ENCODE results near the gene TTK. TPM values are rescaled to one million over a fixed set of nuclear protein-coding genes. Genes with fewer than 3 reads are reported as not detected.
"Not testable (repeated sequence)": the region's sequence is repeated elsewhere in the genome, so short reads cannot be mapped to it uniquely, and the experiment has no call there.

Gene TTK
- total RNA-seq, 1 experiment from 2014 or later = 82.3 TPM

- Histone ChIP-seq H3K27ac (no peak overlapping the region), H3K9me3 (replicated peaks) (no peaks in the 10 kb centered on the region), H3K27me3 (replicated peaks) (no peaks in the 10 kb centered on the region; the same call in 1 of the 2 replicates), H3K36me3 (peaks cover 9% of the 10 kb centered on the region), H3K4me3 (no peak overlapping the region), H3K4me1 (replicated peaks) (peaks cover 16% of the 10 kb centered on the region)
- no peak for DNase-seq (ENCODE audit: low read depth in 1 of 2, low spot score in 2 of 2)
These were observed 3.1 kb upstream of the TTK start for GRCh38 chr6:80001337-80001736.

GRCh38 chr6:80003826-80004172, 650 bp upstream of the TTK start:
- no peaks in the 10 kb centered on the region for H3K9me3 ChIP-seq (replicated peaks)
- no peaks in the 10 kb centered on the region; the same call in 1 of the 2 replicates for H3K27me3 ChIP-seq (replicated peaks)
- peak overlapping the region; percentile 56 for H3K4me3 ChIP-seq
- H3K4me1 ChIP-seq (replicated peaks) = peaks cover 19% of the 10 kb centered on the region
- peak overlapping the region; percentile 84 for H3K27ac ChIP-seq
- no peak for DNase-seq (ENCODE audit: low read depth in 1 of 2, low spot score in 2 of 2)
- peaks cover 29% of the 10 kb centered on the region for H3K36me3 ChIP-seq

GRCh38 chr6:80005406-80005805, 957 bp downstream of the TTK start:
- Histone ChIP-seq H3K9me3 (replicated peaks) (no peaks in the 10 kb centered on the region), H3K36me3 (peaks cover 45% of the 10 kb centered on the region), H3K27ac (peak overlapping the region; percentile 84), H3K4me1 (replicated peaks) (peaks cover 19% of the 10 kb centered on the region), H3K4me3 (peak overlapping the region; percentile 56), H3K27me3 (replicated peaks) (no peaks in the 10 kb centered on the region)
- no peak for DNase-seq (ENCODE audit: low read depth in 1 of 2, low spot score in 2 of 2)

GRCh38 chr6:80006541-80006940, 2.1 kb downstream of the TTK start:
- H3K36me3 ChIP-seq = peaks cover 57% of the 10 kb centered on the region
- H3K4me3 ChIP-seq = no peak overlapping the region
- H3K27me3 ChIP-seq (replicated peaks) = no peaks in the 10 kb centered on the region
- DNase-seq (ENCODE audit: low read depth in 1 of 2, low spot score in 2 of 2) = no peak
- no peak overlapping the region for H3K27ac ChIP-seq
- H3K4me1 ChIP-seq (replicated peaks) = peaks cover 19% of the 10 kb centered on the region
- H3K9me3 ChIP-seq (replicated peaks) = no peaks in the 10 kb centered on the region

- Histone ChIP-seq H3K27me3 (replicated peaks) (no peaks in the 10 kb centered on the region), H3K36me3 (peaks cover 85% of the 10 kb centered on the region), H3K9me3 (replicated peaks) (no peaks in the 10 kb centered on the region), H3K4me3 (no peak overlapping the region), H3K27ac (no peak overlapping the region), H3K4me1 (replicated peaks) (peaks cover 12% of the 10 kb centered on the region)
- no peak for DNase-seq (ENCODE audit: low read depth in 1 of 2, low spot score in 2 of 2)
These were observed 5.1 kb downstream of the TTK start for GRCh38 chr6:80009531-80009930.

GRCh38 chr6:80010288-80010687, 5.8 kb downstream of the TTK start:
- DNase-seq (ENCODE audit: low read depth in 1 of 2, low spot score in 2 of 2) = no peak
- H3K27ac ChIP-seq = no peak overlapping the region
- peaks cover 89% of the 10 kb centered on the region for H3K36me3 ChIP-seq
- H3K9me3 ChIP-seq (replicated peaks) = no peaks in the 10 kb centered on the region
- H3K4me1 ChIP-seq (replicated peaks) = peaks cover 11% of the 10 kb centered on the region
- no peaks in the 10 kb centered on the region for H3K27me3 ChIP-seq (replicated peaks)
- H3K4me3 ChIP-seq = no peak overlapping the region

DNA sequence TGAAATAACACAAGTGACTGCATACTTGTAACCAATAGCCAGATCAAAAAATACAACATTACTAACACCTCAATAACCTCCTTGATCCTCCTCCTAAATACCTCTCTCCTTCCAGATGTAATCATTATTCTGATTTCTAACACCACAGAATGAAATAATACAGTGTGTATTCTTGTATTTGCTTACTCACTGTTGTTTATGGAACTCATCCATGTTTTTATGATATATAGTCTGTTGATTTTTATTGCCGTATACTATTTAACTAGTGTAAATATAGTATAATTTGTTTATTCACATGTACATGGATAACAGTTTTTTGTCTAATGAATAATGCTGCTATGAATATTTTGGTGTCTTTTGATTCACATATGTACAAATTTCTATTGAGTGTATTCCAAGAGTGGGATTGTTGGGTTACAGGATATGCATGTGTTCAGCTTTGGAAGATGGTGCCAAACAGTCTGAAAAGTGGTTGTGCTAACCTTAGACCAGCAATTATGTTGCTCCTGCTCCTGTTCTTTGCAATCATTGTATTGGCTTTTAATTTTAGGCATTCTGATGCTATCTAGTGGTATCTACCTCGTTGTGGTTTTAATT, 11.5 kb downstream of the TTK start:
- no peaks in the 10 kb centered on the region for H3K9me3 ChIP-seq (replicated peaks)
- H3K27me3 ChIP-seq (replicated peaks) = no peaks in the 10 kb centered on the region
- H3K4me3 ChIP-seq = no peak overlapping the region
- no peaks in the 10 kb centered on the region for H3K4me1 ChIP-seq (replicated peaks)
- no peak for DNase-seq (ENCODE audit: low read depth in 1 of 2, low spot score in 2 of 2)
- H3K27ac ChIP-seq = no peak overlapping the region
- peaks cover 77% of the 10 kb centered on the region for H3K36me3 ChIP-seq

DNA sequence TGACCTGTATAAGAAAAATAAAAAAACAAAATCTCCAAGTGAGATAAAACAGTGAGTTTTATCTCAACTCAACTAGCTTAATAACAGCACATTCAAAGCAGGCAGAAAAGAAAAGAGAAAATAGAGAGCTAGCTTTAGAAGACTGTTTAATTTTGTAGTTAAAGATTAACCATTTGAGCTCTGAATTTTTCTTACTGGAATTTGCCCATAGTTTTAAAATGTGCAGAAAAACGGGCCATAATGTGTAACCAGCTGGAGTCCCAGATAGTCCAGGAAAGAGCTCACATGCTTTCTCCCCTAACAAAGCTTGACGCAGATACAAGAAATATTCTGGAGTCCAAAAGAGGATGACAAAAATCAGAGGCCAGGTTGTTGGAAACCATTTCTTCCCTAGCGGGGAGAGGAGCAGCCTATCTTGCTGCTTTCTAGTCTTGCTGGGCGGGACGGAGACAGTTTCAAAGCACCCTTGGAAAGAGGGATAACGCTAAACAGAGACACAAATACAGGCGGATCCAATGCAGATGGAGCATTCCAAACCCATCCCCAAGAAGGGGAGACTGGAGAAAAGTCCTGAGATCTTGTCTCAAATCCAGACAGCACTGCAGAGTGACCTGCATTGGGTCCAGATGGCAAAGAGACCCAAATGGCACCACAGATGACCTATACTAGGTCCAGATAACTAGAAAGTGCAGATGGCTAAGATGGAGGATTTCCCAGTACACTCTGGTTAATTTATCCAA, 16.1 kb downstream of the TTK start:
- Histone ChIP-seq H3K9me3 (replicated peaks) (no peaks in the 10 kb centered on the region), H3K27ac (no peak overlapping the region), H3K4me1 (replicated peaks) (no peaks in the 10 kb centered on the region; the same call in 1 of the 2 replicates), H3K27me3 (replicated peaks) (no peaks in the 10 kb centered on the region), H3K4me3 (no peak overlapping the region), H3K36me3 (peaks cover 67% of the 10 kb centered on the region)
- DNase-seq (ENCODE audit: low read depth in 1 of 2, low spot score in 2 of 2) = no peak

- Histone ChIP-seq H3K27me3 (replicated peaks) (no peaks in the 10 kb centered on the region), H3K9me3 (replicated peaks) (no peaks in the 10 kb centered on the region), H3K4me3 (no peak overlapping the region), H3K36me3 (peaks cover 62% of the 10 kb centered on the region), H3K27ac (no peak overlapping the region), H3K4me1 (replicated peaks) (no peaks in the 10 kb centered on the region; the same call in 1 of the 2 replicates)
- DNase-seq (ENCODE audit: low read depth in 1 of 2, low spot score in 2 of 2) = no peak
These were observed 16.7 kb downstream of the TTK start for GRCh38 chr6:80021131-80021530.

DNA sequence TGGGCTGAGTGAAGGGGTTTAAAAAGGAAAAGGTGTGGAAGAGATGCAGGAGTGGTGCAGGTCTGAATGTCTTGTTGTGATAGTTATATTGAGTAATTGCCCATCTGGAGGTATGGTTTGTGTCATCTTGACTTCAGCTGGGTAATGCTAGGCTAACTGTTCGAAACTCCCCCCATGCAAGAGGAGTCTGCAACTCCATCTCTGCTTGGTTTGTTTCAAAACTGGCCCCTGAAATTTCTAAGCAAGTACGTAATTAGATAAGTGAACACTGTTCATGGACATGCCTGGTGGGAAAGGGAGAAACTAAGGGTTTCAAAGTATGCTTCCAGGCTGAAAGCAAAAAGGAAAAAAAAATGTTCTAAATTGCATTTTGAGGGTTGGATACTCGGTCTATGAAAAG, 17.1 kb downstream of the TTK start:
- peaks cover 61% of the 10 kb centered on the region for H3K36me3 ChIP-seq
- no peaks in the 10 kb centered on the region for H3K27me3 ChIP-seq (replicated peaks)
- no peak overlapping the region for H3K4me3 ChIP-seq
- no peaks in the 10 kb centered on the region for H3K9me3 ChIP-seq (replicated peaks)
- no peak overlapping the region for H3K27ac ChIP-seq
- no peaks in the 10 kb centered on the region; the same call in 1 of the 2 replicates for H3K4me1 ChIP-seq (replicated peaks)
- DNase-seq (ENCODE audit: low read depth in 1 of 2, low spot score in 2 of 2) = no peak

- H3K27ac ChIP-seq = no peak overlapping the region
- H3K4me3 ChIP-seq = no peak overlapping the region
- no peaks in the 10 kb centered on the region; the same call in 1 of the 2 replicates for H3K4me1 ChIP-seq (replicated peaks)
- H3K27me3 ChIP-seq (replicated peaks) = no peaks in the 10 kb centered on the region
- H3K36me3 ChIP-seq = peaks cover 60% of the 10 kb centered on the region
- H3K9me3 ChIP-seq (replicated peaks) = no peaks in the 10 kb centered on the region
- DNase-seq (ENCODE audit: low read depth in 1 of 2, low spot score in 2 of 2) = no peak
These were observed 18.4 kb downstream of the TTK start for GRCh38 chr6:80022803-80023202.

DNA sequence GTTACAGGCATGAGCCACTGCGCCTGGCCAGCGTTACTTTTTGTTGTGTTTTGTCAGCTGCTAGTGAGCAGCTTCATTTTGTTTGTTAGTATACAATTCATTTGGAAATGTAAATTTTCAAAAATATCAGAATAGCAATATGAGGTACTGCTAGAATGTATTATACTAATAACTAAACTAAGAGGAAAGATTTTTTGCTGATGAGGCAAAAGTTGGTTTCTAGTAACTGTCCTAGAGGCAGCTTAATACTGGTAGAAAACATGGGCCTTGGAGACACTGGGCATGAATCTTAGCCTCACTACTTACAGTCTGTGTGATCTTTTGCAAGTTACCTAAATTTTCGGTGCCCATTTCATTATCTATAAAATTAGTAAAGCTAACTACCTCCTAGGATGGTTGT, 24.1 kb downstream of the TTK start:
- no peak for DNase-seq (ENCODE audit: low read depth in 1 of 2, low spot score in 2 of 2)
- no peaks in the 10 kb centered on the region for H3K9me3 ChIP-seq (replicated peaks)
- peaks cover 79% of the 10 kb centered on the region for H3K36me3 ChIP-seq
- no peak overlapping the region for H3K4me3 ChIP-seq
- no peak overlapping the region for H3K27ac ChIP-seq
- H3K4me1 ChIP-seq (replicated peaks) = no peaks in the 10 kb centered on the region
- H3K27me3 ChIP-seq (replicated peaks) = no peaks in the 10 kb centered on the region

GRCh38 chr6:80029470-80029869, 25.0 kb downstream of the TTK start:
- Histone ChIP-seq H3K36me3 (peaks cover 79% of the 10 kb centered on the region), H3K9me3 (replicated peaks) (no peaks in the 10 kb centered on the region), H3K27me3 (replicated peaks) (no peaks in the 10 kb centered on the region), H3K27ac (no peak overlapping the region), H3K4me1 (replicated peaks) (no peaks in the 10 kb centered on the region), H3K4me3 (no peak overlapping the region)
- DNase-seq (ENCODE audit: low read depth in 1 of 2, low spot score in 2 of 2) = no peak

DNA sequence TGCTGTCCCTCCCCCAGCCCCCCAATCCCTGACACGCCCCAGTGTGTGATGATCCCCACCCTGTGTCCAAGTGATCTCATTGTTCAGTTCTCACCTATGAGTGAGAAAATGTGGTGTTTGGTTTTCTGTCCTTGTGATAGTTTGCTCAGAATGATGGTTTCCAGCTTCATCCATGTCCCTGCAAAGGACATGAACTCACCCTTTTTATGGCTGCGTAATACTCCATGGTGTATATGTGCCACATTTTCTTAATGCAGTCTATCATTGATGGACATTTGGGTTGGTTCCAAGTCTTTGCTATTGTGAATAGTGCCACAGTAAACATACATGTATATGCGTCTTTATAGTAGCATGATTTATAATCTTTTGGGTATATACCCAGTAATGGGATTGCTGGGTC, 43.8 kb downstream of the TTK start:
- peaks cover 12% of the 10 kb centered on the region for H3K36me3 ChIP-seq
- not testable (repeated sequence) for H3K27ac ChIP-seq; DNase-seq (ENCODE audit: low read depth in 1 of 2, low spot score in 2 of 2); H3K9me3 ChIP-seq (replicated peaks); H3K27me3 ChIP-seq (replicated peaks); H3K4me1 ChIP-seq (replicated peaks); H3K4me3 ChIP-seq
